ENCODE measurements around the gene CASR.

DNA sequence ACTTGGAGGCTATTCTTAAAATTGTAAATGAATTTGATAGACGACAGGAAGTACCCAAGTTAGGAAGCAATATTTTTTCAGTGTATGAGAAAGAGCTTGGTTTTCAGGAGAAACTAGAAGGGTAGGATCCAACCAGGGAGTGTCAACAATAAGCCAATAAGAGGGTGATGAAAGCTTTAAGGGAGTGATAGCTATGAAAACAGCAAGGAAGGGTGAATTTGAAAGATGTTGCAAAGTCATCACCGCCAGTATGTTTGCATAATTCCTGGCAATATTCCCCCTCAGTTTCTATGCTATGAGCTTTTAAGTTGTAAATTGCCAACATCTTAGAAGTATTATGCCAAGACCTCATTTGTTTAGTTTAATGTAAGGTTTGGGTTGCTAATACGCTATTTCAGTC lies 129.8 kb downstream of the CASR start:
- TF ChIP-seq, protein P1, sequence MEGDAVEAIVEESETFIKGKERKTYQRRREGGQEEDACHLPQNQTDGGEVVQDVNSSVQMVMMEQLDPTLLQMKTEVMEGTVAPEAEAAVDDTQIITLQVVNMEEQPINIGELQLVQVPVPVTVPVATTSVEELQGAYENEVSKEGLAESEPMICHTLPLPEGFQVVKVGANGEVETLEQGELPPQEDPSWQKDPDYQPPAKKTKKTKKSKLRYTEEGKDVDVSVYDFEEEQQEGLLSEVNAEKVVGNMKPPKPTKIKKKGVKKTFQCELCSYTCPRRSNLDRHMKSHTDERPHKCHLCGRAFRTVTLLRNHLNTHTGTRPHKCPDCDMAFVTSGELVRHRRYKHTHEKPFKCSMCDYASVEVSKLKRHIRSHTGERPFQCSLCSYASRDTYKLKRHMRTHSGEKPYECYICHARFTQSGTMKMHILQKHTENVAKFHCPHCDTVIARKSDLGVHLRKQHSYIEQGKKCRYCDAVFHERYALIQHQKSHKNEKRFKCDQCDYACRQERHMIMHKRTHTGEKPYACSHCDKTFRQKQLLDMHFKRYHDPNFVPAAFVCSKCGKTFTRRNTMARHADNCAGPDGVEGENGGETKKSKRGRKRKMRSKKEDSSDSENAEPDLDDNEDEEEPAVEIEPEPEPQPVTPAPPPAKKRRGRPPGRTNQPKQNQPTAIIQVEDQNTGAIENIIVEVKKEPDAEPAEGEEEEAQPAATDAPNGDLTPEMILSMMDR (IDR thresholded peaks at IDR 0.05) = no peak
- TF ChIP-seq POLR2A (IDR thresholded peaks at IDR 0.05) = no peak

All from esophagus squamous epithelium (tissue), 4 donors.